Hematopoietic multipotent progenitor cell treated with erythropoietin and hydrocortisone succinate and interleukin-3 and kit ligand, for 8 days (in vitro differentiated cells): ENCODE data around the gene DNAJC12.
"Not testable (repeated sequence)": the region's sequence is repeated elsewhere in the genome, so short reads cannot be mapped to it uniquely, and the experiment has no call there.

Source experiments
- DNase-seq: peaks from one replicate; pipeline ENCODE4 v3.0.0-alpha.2; 2015

The DNAJC12 gene

GRCh38 chr10:67837541-67838314, at the start of gene DNAJC12:
Gene DNAJC12, minus strand, starts transcription at chr10:67838188. Its CDS starts 177 bp downstream, at chr10:67838011.
- DNase-seq: peak; percentile 78

- DNase-seq: peak; percentile 76
These were observed 47.1 kb upstream of the DNAJC12 start for GRCh38 chr10:67884842-67885670.

GRCh38 chr10:67884313-67884841, 46.4 kb upstream of the DNAJC12 start, which contains the start of gene SIRT1:
Gene SIRT1, plus strand, starts transcription at chr10:67884656. Its CDS starts 66 bp downstream, at chr10:67884722.
- DNase-seq: peak; percentile 93

DNA sequence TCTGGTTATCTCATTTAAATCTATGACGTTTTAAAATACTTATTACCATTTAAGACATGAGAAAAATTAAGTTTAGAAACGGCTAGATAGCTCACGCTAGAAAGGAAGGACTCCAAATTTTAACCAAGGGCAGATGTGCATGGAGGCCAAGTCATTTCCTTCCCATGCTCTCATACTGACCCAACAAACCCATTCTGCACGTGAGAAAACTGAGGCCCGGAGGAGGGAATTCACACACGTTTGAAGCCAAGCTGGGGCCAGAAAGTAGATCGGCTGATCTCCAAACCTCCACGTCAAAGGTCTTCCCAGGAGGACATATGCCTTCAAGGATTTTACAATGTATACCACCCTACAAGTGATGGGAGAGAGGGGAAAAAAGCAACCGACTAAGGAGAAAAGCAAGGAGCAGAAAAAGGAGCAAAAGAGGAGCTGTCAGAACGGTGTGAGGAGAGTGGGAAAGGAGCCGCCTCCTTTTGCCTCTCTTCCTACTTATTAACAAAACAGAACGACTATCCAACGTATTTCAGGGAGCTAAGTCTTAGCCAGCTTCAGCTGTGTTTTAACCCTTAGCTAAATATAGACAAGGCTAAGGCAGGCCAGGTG, 45.8 kb upstream of the DNAJC12 start:
- DNase-seq: no peak

DNA sequence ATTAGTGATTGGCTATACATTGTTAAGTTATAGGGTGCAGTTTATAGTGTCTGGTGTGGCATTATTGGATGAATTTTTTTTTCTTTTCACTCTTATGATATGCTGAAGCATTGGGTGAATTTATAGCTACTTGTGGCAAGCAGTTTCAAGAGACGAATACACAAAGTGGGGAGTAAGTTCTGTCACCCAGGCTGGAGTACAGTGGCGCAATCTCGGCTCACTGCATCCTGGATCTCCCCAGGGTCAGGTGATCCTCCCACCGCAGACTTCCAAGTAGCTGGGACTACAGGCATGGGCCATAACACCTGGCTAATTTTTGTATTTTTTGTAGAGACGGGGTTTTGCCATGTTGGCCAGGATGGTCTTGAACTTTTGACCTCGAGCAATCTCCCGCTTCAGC, 40.1 kb upstream of the DNAJC12 start:
- DNase-seq: no peak

DNA sequence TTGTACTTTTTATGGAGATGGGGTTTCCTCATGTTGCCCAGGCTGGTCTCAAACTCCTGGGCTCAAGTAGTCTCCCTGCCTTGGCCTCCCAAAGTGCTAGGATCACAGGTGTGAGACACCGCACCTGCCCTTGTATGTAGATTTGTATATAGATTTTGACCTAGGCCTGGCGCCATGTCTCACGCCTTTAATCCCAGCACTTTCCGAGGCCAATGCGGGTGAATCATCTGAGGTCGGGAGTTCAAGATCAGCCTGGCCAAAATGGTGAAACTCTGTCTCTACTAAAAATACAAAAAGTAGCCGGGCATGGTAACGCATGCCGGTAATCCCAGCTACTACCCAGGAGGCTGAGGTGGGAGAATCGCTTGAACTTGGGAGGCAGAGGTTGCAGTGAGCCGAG, 39.4 kb upstream of the DNAJC12 start:
- not testable (repeated sequence) for DNase-seq

- no peak for DNase-seq
These were observed 37.6 kb upstream of the DNAJC12 start for GRCh38 chr10:67875340-67876238.

- no peak for DNase-seq
These were observed 32.0 kb upstream of the DNAJC12 start for GRCh38 chr10:67869996-67870395.

- DNase-seq: no peak
These were observed 30.1 kb upstream of the DNAJC12 start for GRCh38 chr10:67868132-67868531.

- no peak for DNase-seq
These were observed 26.8 kb upstream of the DNAJC12 start for GRCh38 chr10:67864607-67865371.

- DNase-seq: no peak
These were observed 25.1 kb upstream of the DNAJC12 start for GRCh38 chr10:67863094-67863493.

DNA sequence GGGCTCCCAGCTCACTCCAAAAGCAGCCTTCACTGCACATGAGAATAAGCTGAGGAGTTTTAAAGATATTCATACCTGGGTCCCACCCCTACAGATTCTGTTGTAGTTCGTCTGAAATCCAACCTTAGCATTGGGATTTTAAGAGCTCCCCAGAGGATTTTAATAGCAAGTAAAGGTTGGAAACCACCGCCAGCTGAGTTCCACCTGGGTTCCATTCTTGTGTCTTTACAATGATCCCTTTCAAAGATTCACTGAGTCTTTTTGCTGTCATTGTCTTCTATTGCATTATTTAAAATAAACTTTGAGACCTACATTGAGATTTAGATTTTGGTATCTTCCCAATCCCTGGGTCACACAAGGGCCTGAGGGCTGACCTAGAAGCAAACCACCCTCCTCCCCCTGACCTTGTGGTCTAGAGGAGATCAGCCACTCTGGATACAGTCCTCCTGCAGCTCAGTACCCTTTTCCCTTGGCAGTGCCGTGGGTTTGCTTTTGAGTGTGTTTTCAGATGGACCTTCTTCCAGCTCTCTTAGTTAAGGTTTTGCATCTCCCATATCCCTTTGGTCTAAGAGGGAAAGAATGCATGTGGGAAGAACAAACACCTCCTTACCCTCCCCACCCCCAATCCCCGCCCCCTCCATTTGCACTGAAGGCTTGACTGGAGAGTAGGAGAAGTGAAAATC, 23.9 kb upstream of the DNAJC12 start:
- DNase-seq: no peak

DNA sequence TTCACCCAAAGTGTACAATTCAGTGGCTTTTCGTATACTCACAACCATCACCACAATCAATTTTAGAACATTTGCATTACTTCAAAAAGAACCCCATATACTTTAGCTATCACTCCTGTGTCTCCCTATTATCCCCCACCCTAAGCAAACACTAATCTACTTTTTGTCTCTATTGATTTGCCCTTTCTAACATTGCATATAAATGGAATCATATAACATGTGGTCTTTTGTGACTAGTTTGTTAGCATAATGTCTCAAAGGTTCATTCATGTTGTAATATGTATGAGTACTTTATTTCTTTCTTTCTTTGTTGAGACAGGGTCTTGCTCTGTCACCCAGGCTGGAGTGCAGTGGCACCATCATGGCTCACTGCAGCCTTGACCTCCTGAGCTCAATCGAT, 21.0 kb upstream of the DNAJC12 start:
- DNase-seq: no peak

DNA sequence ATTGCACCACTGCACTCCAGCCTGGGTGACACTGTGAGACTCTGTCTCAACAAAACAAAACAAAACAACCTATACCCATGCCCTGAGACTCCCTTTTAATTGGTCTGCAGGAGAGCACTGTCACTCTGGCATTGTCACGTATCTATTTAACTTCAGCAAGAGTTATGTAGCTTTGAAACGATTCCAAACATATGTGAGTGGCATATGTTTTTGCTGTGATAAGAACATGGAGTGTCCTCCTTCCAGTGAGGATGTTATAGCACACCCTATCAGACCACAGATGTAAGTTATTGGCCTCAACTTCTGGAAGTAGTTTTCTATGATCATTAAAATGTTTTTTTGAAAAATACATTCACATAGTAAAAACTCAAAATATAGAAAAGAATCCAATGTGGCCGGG, 15.5 kb upstream of the DNAJC12 start:
- peak; percentile 97 for DNase-seq

- DNase-seq: no peak
These were observed 14.8 kb upstream of the DNAJC12 start for GRCh38 chr10:67852761-67853160.

DNA sequence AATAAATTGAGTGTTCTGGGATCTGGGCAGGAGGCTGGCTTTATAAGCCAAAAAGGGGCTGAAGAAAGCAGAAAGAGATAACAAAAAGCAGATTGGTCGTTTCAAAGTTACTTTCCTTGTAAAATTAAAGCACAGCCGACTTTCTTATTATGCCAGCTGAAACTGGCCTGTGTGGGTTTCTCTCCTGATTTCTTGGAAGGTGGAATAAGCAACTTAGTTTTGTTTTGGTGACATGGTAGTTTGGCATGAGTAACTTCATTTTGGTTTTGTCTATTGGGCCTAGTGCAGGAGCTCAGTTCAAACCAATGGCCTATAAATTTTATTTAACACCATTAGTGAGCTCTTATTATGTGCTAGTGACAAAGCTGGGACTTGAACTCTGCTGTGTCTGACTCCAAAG, 13.2 kb upstream of the DNAJC12 start:
- no peak for DNase-seq

- peak; percentile 95 for DNase-seq
These were observed 11.5 kb upstream of the DNAJC12 start for GRCh38 chr10:67849331-67850011.

GRCh38 chr10:67843284-67843683, 5.3 kb upstream of the DNAJC12 start:
- DNase-seq: no peak

DNA sequence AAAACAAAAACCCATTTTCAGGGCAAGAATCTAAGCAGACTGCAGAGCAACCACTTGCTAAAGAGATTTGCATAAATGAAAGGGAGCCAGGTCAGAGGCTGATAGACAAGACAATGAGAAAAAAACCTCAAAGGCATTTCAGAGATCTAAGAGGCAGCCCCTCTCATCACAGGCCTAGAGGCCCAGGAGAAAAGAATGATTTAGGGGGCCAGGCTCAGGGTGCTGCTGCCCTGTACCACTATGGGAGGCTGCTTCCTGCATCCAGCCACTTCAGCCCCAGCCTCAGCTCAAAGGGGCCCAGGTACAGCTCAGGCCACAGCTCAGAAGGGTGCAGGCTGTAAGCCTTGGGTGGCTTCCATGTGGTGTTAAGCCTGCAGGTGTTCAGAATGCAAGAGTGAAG, 3.7 kb upstream of the DNAJC12 start:
- no peak for DNase-seq

- no peak for DNase-seq
These were observed 2.0 kb upstream of the DNAJC12 start for GRCh38 chr10:67839951-67840350.
